Measurements from ENCODE around the gene MBD4. TPM values are rescaled to one million over a fixed set of nuclear protein-coding genes. Genes with fewer than 3 reads are reported as not detected.

The MBD4 gene
- total RNA-seq, 6 donors from 2014 or later = 22.3 to 43.2 (median 34.6) TPM

GRCh38 chr3:129429080-129429451 is 10.7 kb downstream of the MBD4 start:
- peak overlapping the region in 3 of 4 donors; percentile 41 to 72 (median 50) for H3K27ac ChIP-seq
- H3K4me3 ChIP-seq = peak overlapping the region in 2 of 4 donors; percentile 45 to 67
- no peak for ATAC-seq (ENCODE audit: low FRiP score in 2 of 2)
- H3K4me1 ChIP-seq = peaks cover 13 to 16% (median 15%) of the 10 kb centered on the region in 4 donors
- 81 to 85% methylated on average over 3 of the region's 3 CpGs for WGBS, 2 donors
- DNase-seq = no peak
- no peak for TF ChIP-seq POLR2A (IDR thresholded peaks at IDR 0.05)
- TF ChIP-seq CTCF (IDR thresholded peaks at IDR 0.05) = no peak
- TF ChIP-seq POLR2AphosphoS5 (IDR thresholded peaks at IDR 0.05) = no peak
- TF ChIP-seq EP300 (IDR thresholded peaks at IDR 0.05) = no peak
- H3K9me3 ChIP-seq = no peaks in the 10 kb centered on the region
- peaks cover 19 to 39% (median 30%) of the 10 kb centered on the region in 4 donors for H3K36me3 ChIP-seq
- H3K27me3 ChIP-seq = no peaks in the 10 kb centered on the region

GRCh38 chr3:129428376-129429079 is 11.2 kb downstream of the MBD4 start, which contains the start of gene EFCAB12:
Gene EFCAB12, minus strand, starts transcription at chr3:129428636. Its CDS starts 148 bp downstream, at chr3:129428488.
- TF ChIP-seq POLR2A (IDR thresholded peaks at IDR 0.05) (peak in 1 of 4 donors; percentile 55), POLR2AphosphoS5 (IDR thresholded peaks at IDR 0.05) (no peak)
- Histone ChIP-seq H3K9me3 (no peaks in the 10 kb centered on the region), H3K36me3 (peaks cover 19 to 34% (median 26%) of the 10 kb centered on the region in 4 donors), H3K27ac (peak within 1 kb of the TSS in 3 of 4 donors; percentile 41 to 72 (median 50)), H3K4me3 (peak within 1 kb of the TSS; percentile 39 to 67 (median 54)), H3K4me1 (peaks cover 13 to 19% (median 15%) of the 10 kb centered on the region in 4 donors), H3K27me3 (no peaks in the 10 kb centered on the region)
- ATAC-seq (ENCODE audit: low FRiP score in 2 of 2) (peak; percentile 96 to 99), DNase-seq (peak; percentile 99 to 100)
- 2 to 5% methylated on average over 18 to 42 of the region's 42 CpGs for WGBS, 2 donors

DNA sequence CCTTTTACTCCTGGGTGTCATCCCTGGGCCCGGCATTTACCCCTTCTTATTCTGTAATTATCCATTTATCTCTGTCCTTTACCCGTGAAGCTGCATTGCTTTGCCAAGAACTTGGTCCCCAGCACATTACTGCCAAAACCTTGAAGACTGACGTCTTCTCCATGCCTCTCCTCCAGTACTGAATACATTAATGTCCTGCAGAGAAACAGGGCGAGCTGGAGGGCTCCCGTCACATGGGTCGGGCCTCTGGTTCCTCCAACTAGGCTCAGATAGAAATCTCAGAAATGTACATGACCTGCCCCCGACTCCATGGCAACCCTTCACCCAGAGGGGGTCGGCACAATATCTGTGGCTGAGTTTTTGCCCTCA is 11.8 kb downstream of the MBD4 start:
- Histone ChIP-seq H3K4me1 (peaks cover 13 to 19% (median 15%) of the 10 kb centered on the region in 4 donors), H3K9me3 (no peaks in the 10 kb centered on the region), H3K27me3 (no peaks in the 10 kb centered on the region), H3K4me3 (peak overlapping the region; percentile 39 to 67 (median 54)), H3K27ac (no peak overlapping the region), H3K36me3 (peaks cover 17 to 28% (median 22%) of the 10 kb centered on the region in 4 donors)
- peak; percentile 16 to 31 for ATAC-seq (ENCODE audit: low FRiP score in 2 of 2)
- 14 to 28% methylated on average over 3 to 8 of the region's 8 CpGs for WGBS, 2 donors
- TF ChIP-seq EP300 (IDR thresholded peaks at IDR 0.05) = no peak
- no peak for TF ChIP-seq POLR2A (IDR thresholded peaks at IDR 0.05)
- DNase-seq = no peak

GRCh38 chr3:129425619-129426018 is 14.1 kb downstream of the MBD4 start:
- TF ChIP-seq POLR2AphosphoS5 (IDR thresholded peaks at IDR 0.05) = no peak
- no peak for TF ChIP-seq EP300 (IDR thresholded peaks at IDR 0.05)
- no peak for TF ChIP-seq POLR2A (IDR thresholded peaks at IDR 0.05)
- TF ChIP-seq CTCF (IDR thresholded peaks at IDR 0.05) = no peak
- Histone ChIP-seq H3K36me3 (peaks cover 0 to 4% (median under 1%) of the 10 kb centered on the region in 4 donors), H3K9me3 (no peaks in the 10 kb centered on the region), H3K27me3 (no peaks in the 10 kb centered on the region), H3K27ac (no peak overlapping the region), H3K4me3 (no peak overlapping the region), H3K4me1 (peaks cover 13 to 19% (median 15%) of the 10 kb centered on the region in 4 donors)
- DNase-seq = no peak
- 80 to 98% methylated on average over 2 of the region's 2 CpGs for WGBS, 2 donors
- no peak for ATAC-seq (ENCODE audit: low FRiP score in 2 of 2)

DNA sequence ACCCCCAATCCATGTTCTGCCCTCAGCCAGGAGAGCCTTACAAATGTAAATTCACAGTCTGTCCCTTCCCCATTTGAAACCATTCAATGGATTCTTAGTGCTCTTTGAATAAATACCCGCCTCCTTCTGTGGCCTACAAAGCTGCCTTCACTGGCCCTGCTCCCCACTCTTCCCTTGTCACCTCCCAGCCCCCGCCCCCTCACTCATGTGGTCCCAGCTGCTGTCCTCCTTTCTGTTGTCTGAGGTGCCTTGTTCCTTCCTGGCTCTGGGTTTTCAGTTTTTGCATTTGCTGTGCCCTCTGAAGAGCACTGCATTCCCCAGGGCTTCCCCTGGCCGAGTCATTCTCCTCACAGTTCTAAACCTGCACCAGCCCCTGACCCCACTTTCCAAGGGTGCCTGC is 14.5 kb downstream of the MBD4 start:
- no peaks in the 10 kb centered on the region for H3K27me3 ChIP-seq
- TF ChIP-seq CTCF (IDR thresholded peaks at IDR 0.05) = no peak
- no peak for TF ChIP-seq POLR2AphosphoS5 (IDR thresholded peaks at IDR 0.05)
- no peak for TF ChIP-seq EP300 (IDR thresholded peaks at IDR 0.05)
- TF ChIP-seq POLR2A (IDR thresholded peaks at IDR 0.05) = no peak
- H3K9me3 ChIP-seq = no peaks in the 10 kb centered on the region
- ATAC-seq (ENCODE audit: low FRiP score in 2 of 2) = no peak
- no peak overlapping the region for H3K4me3 ChIP-seq
- H3K27ac ChIP-seq = no peak overlapping the region
- H3K4me1 ChIP-seq = peaks cover 13 to 19% (median 15%) of the 10 kb centered on the region in 4 donors
- DNase-seq = no peak
- H3K36me3 ChIP-seq = peaks cover 0 to under 1% (median 0%) of the 10 kb centered on the region in 4 donors
- WGBS, 2 donors = 83 to 86% methylated on average over 3 of the region's 3 CpGs

All from upper lobe of left lung (tissue), 6 donors.